PC-9 (cell line): ENCODE measurements around the gene EDC3. TPM values are rescaled to one million over a fixed set of nuclear protein-coding genes. Genes with fewer than 3 reads are reported as not detected.

Experiments
- BruUV-seq: library from RNA; stranded (reverse); fragments of 400-500 nt; replicated peaks from 2 replicates; lab custom pipeline; 2021; lab: Mats Ljungman, UMichigan
- CTCF ChIA-PET: fragments of 300-600 bp; sonication (Branson Sonifier 250); formaldehyde crosslinking; loops from one replicate; lab custom pipeline; 2022; ENCODE audit warnings: antibody characterized with exemption; lab: Charles Lee
- POLR2A ChIA-PET: fragments of 300-600 bp; sonication (Branson Sonifier 250); formaldehyde crosslinking; loops from one replicate; lab custom pipeline; 2022; ENCODE audit warnings: antibody characterized with exemption; ENCODE audit not compliant: unreplicated experiment; lab: Charles Lee
- DNase-seq, 2 experiments: peaks; one replicate each; pipeline versions ENCODE4 v3.0.0 to v3.0.0-alpha.2; 2015 to 2022; ENCODE audit warnings: mixed read lengths in 1 of 2
- H2AFZ ChIP-seq: fragments of 200-600 bp; sonication (generic); 2 replicates; pipeline ENCODE4 v1.8.1; 2017; ENCODE audit warnings: antibody characterized with exemption
- H3F3A ChIP-seq: fragments of 200-600 bp; sonication (generic); 2 replicates; pipeline ENCODE4 v1.8.1; 2017; ENCODE audit warnings: antibody characterized with exemption, mild to moderate bottlenecking, low read depth; ENCODE audit not compliant: insufficient read depth
- H3K27ac ChIP-seq: fragments of 200-600 bp; sonication (generic); 2 replicates; pipeline ENCODE4 v1.6.1; 2016; ENCODE audit warnings: mixed run types
- H3K27me3 ChIP-seq: fragments of 200-600 bp; sonication (generic); 2 replicates; pipeline ENCODE4 v1.6.1; 2016; ENCODE audit warnings: low read depth, mixed run types; ENCODE audit not compliant: insufficient read depth
- H3K36me3 ChIP-seq: fragments of 200-600 bp; sonication (generic); 2 replicates; pipeline ENCODE4 v1.6.1; 2016; ENCODE audit warnings: low read depth, mixed run types
- H3K4me1 ChIP-seq: fragments of 200-600 bp; sonication (generic); replicated peaks from 2 replicates; pipeline ENCODE4 v1.6.1; 2016; ENCODE audit warnings: mixed run types; ENCODE audit not compliant: insufficient read depth
- H3K4me2 ChIP-seq: fragments of 200-600 bp; sonication (generic); 2 replicates; pipeline ENCODE4 v1.6.1; 2017; ENCODE audit warnings: mixed run types
- H3K4me3 ChIP-seq: fragments of 200-600 bp; sonication (generic); 2 replicates; pipeline ENCODE4 v1.6.1; 2016; ENCODE audit warnings: mixed run types
- H3K79me2 ChIP-seq: fragments of 200-600 bp; sonication (generic); 2 replicates; pipeline ENCODE4 v1.6.1; 2017; ENCODE audit warnings: low read depth, mixed run types
- H3K9me2 ChIP-seq: fragments of 200-600 bp; sonication (generic); 2 replicates; pipeline ENCODE4 v1.8.1; 2017; ENCODE audit warnings: mild to moderate bottlenecking; ENCODE audit not compliant: insufficient read depth
- H3K9me3 ChIP-seq: fragments of 200-600 bp; sonication (generic); 2 replicates; pipeline ENCODE4 v1.8.1; 2016; ENCODE audit warnings: low read depth; ENCODE audit not compliant: insufficient read depth
- H4K20me1 ChIP-seq: fragments of 200-600 bp; sonication (generic); 2 replicates; pipeline ENCODE4 v1.8.1; 2017; ENCODE audit not compliant: insufficient read depth
- EZH2 ChIP-seq: fragments of 200-600 bp; sonication (generic); IDR thresholded peaks from 2 replicates; pipeline ENCODE4 v1.8.0; 2017; ENCODE audit warnings: antibody characterized with exemption, low read depth
- intact Hi-C: fragments of 100-400 bp; cut with micrococcal nuclease; formaldehyde crosslinking; loops from one replicate; pipeline ENCODE4 v1.10.0; 2022; ENCODE audit not compliant: unreplicated experiment
- total RNA-seq: library from RNA; stranded (reverse); gene quantifications from 2 replicates; pipeline ENCODE4 v1.2.3, GENCODE V29; 2021
- TF ChIP-seq, protein P1 (sequence below): fragments of 200-600 bp; sonication (generic); conservative IDR thresholded peaks from 2 replicates; pipeline ENCODE4 v1.6.1; 2017; ENCODE audit warnings: mixed run types, antibody characterized with exemption, mild to moderate bottlenecking, moderate library complexity

The EDC3 gene
- total RNA-seq, 1 experiment from 2014 or later: 46.3 TPM

DNA sequence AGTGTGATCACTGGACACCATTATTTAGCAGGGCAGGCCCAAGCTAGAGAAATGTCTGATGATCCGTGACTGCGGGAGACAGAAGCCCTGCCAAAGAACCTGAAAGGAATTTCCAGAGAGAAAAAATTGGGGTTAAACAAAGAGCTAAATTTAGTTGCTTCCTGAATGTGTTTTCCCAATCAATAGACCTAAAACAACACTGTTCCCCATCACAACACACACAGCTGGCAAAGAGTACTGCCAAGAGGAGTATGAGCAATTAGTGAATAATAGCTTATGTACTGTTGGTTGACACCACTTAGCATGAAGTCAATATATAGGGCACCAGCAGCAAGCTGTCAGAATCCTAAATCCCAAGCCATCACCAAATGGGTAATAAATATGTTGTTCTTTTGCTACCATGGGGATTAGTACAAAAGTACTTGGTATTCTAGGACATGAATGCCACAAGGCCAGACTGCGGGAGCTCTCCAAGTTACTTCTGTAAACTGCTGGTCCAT is 44.5 kb downstream of the EDC3 start:
- H3K79me2 ChIP-seq: 0 out of 2 replicates have a peak, but pooled peaks cover 3% of the 10 kb centered on the region
- H3F3A ChIP-seq: peaks cover 7% of the 10 kb centered on the region; the same call in 1 of the 2 replicates
- DNase-seq: no peak
- ChIA-PET CTCF (no interaction called here), POLR2A (no interaction called here)
- intact Hi-C loops: no loop called here
- no peak for TF ChIP-seq EZH2
- TF ChIP-seq, protein P1, sequence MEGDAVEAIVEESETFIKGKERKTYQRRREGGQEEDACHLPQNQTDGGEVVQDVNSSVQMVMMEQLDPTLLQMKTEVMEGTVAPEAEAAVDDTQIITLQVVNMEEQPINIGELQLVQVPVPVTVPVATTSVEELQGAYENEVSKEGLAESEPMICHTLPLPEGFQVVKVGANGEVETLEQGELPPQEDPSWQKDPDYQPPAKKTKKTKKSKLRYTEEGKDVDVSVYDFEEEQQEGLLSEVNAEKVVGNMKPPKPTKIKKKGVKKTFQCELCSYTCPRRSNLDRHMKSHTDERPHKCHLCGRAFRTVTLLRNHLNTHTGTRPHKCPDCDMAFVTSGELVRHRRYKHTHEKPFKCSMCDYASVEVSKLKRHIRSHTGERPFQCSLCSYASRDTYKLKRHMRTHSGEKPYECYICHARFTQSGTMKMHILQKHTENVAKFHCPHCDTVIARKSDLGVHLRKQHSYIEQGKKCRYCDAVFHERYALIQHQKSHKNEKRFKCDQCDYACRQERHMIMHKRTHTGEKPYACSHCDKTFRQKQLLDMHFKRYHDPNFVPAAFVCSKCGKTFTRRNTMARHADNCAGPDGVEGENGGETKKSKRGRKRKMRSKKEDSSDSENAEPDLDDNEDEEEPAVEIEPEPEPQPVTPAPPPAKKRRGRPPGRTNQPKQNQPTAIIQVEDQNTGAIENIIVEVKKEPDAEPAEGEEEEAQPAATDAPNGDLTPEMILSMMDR: no peak
- H3K9me3 ChIP-seq: no peaks in the 10 kb centered on the region
- H3K4me2 ChIP-seq: no peak overlapping the region
- no peaks in the 10 kb centered on the region for H3K27me3 ChIP-seq
- no peak overlapping the region for H3K4me3 ChIP-seq
- no peaks in the 10 kb centered on the region for H3K4me1 ChIP-seq
- no peak overlapping the region for H2AFZ ChIP-seq
- no TSS peak for BruUV-seq
- H3K36me3 ChIP-seq: peaks cover 5% of the 10 kb centered on the region; the same call in 1 of the 2 replicates
- no peaks in the 10 kb centered on the region for H3K9me2 ChIP-seq
- H3K27ac ChIP-seq: no peak overlapping the region
- peaks cover 18% of the 10 kb centered on the region; the same call in 1 of the 2 replicates for H4K20me1 ChIP-seq

GRCh38 chr15:74648051-74648842 is 47.6 kb downstream of the EDC3 start:
- peaks cover 6% of the 10 kb centered on the region for H3K4me1 ChIP-seq
- ChIA-PET CTCF (no interaction called here), POLR2A (no interaction called here)
- 0 out of 2 replicates have a peak, but pooled peaks cover 3% of the 10 kb centered on the region for H3K79me2 ChIP-seq
- peaks cover 10% of the 10 kb centered on the region; the same call in 1 of the 2 replicates for H3F3A ChIP-seq
- no TSS peak for BruUV-seq
- H2AFZ ChIP-seq: no peak overlapping the region
- TF ChIP-seq EZH2: no peak
- H3K27me3 ChIP-seq: no peaks in the 10 kb centered on the region
- 0 out of 2 replicates have a peak, but pooled peaks cover 6% of the 10 kb centered on the region for H4K20me1 ChIP-seq
- no peaks in the 10 kb centered on the region for H3K9me2 ChIP-seq
- H3K4me2 ChIP-seq: no peak overlapping the region
- H3K9me3 ChIP-seq: no peaks in the 10 kb centered on the region
- DNase-seq: no peak
- H3K36me3 ChIP-seq: peaks cover 5% of the 10 kb centered on the region; the same call in 1 of the 2 replicates
- H3K4me3 ChIP-seq: no peak overlapping the region
- intact Hi-C loops: no loop called here
- no peak overlapping the region for H3K27ac ChIP-seq

DNA sequence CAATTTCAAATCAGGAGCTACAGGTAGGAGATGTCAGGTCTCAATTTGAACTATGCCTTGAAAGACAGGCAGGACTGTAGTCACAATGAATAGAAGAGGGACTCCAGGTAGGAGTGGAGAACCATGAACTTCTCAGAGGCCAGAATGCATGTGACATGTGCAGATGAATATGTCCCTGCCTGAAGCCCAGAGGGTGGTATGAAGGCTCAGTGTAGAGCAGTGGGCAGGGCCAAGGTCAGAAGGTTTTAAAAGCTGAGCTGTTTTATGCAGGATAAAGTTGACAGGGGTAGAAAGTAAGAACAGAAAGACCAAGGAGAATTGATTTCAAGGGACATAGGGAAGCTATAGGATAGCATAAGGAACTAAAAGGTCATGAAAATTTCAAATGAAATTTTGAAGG is 49.3 kb downstream of the EDC3 start:
- BruUV-seq: no TSS peak
- Histone ChIP-seq H3K27me3 (no peaks in the 10 kb centered on the region), H3K79me2 (0 out of 2 replicates have a peak, but pooled peaks cover 3% of the 10 kb centered on the region), H4K20me1 (0 out of 2 replicates have a peak, but pooled peaks cover 9% of the 10 kb centered on the region), H3K36me3 (peaks cover 5% of the 10 kb centered on the region; the same call in 1 of the 2 replicates), H3K4me2 (no peak overlapping the region), H3K9me3 (no peaks in the 10 kb centered on the region), H3F3A (peaks cover 26% of the 10 kb centered on the region; the same call in 1 of the 2 replicates), H3K4me1 (peaks cover 23% of the 10 kb centered on the region), H2AFZ (no peak overlapping the region), H3K9me2 (no peaks in the 10 kb centered on the region), H3K4me3 (no peak overlapping the region), H3K27ac (no peak overlapping the region)
- ChIA-PET CTCF (interaction anchor here (0.7 kb wide), 1 partner anchor 239 kb away, joined by 11 read pairs; no protein-coding TSS in a partner anchor), POLR2A (no interaction called here)
- TF ChIP-seq, protein P1: no peak
- no peak for TF ChIP-seq EZH2
- intact Hi-C loops: no loop called here
- no peak for DNase-seq
